ENCODE measurements around the gene UNC45A.

DNA sequence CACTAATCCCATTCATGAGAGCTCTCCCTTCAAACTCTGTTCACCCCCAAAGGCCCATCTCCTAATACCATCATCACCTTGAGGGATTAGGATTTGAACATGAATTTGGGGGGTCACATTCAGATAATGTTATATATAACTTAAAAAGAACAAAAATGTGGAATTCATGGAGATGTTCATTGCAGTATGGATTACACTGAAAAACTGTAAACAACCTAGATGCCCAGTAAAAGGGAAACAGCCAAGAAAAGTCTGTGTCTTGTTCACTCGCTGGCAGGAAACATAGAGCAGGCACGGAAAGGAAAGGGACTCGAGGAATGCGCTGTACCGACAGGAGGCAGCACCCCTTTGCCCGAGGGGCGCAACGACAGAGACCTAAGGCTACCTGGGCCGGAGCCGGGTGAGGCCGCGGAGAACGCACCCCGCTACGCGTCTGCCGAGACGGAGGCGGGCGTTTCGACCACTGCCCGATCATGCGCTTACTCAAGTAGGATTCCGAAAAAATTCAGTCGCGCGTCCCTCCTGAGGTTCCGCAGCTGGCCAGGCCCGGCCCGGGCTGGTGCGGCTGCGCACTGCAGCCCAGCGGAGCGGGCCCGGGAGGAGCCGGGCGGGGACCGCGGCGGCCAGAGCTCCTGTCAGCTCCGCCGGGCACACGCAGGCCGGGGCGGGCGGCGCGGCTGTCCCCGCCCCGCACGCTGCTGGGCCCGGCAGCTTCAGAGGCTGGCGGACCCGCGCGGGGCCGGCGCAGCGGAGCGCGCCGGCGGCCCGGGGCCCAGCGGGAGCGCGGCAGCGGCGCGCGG, 32.8 kb upstream of the UNC45A start:
- TF ChIP-seq CTCF (IDR thresholded peaks at IDR 0.05; ENCODE audit: low read length) (peak; percentile 70), EZH2 (IDR thresholded peaks at IDR 0.05; ENCODE audit: borderline replicate concordance, low read length) (no peak)

All from OCI-LY1 (cell line).